HFF-Myc (cell line): ENCODE results near the gene CHSY1.

Source experiments
- DNase-seq: peaks from one replicate; pipeline ENCODE4 v3.0.0-alpha.2; 2011; ENCODE audit warnings: low read depth; ENCODE audit errors: extremely low read depth
- H3K4me3 ChIP-seq: replicated peaks from 2 replicates; pipeline ENCODE4 v1.5.1; 2011; ENCODE audit warnings: low read depth, mild to moderate bottlenecking, control low read depth, low read length
- CTCF ChIP-seq: IDR thresholded peaks from 2 replicates; pipeline ENCODE4 v1.5.1; 2012; ENCODE audit warnings: mild to moderate bottlenecking, low read depth, low read length, control low read depth; ENCODE audit errors: missing control alignments

The CHSY1 gene

GRCh38 chr15:101204739-101205535 is 46.9 kb downstream of the CHSY1 start:
- no peak overlapping the region for H3K4me3 ChIP-seq
- no peak for DNase-seq
- TF ChIP-seq CTCF = no peak

- no peak for TF ChIP-seq CTCF
Measured at GRCh38 chr15:101203607-101204189, 48.1 kb downstream of the CHSY1 start.

GRCh38 chr15:101203029-101203573 is 48.7 kb downstream of the CHSY1 start:
- no peak for DNase-seq
- no peak for TF ChIP-seq CTCF
- H3K4me3 ChIP-seq = no peak overlapping the region

More at GRCh38 chr15:101203607-101204189, 48.1 kb downstream of the CHSY1 start:
- no peak for DNase-seq
- no peak overlapping the region for H3K4me3 ChIP-seq

- peak; percentile 92 for DNase-seq
- no peak overlapping the region for H3K4me3 ChIP-seq
- no peak for TF ChIP-seq CTCF
Measured at GRCh38 chr15:101201411-101202174, 50.3 kb downstream of the CHSY1 start.

- H3K4me3 ChIP-seq = no peak overlapping the region
- TF ChIP-seq CTCF = no peak
- no peak for DNase-seq
Measured at GRCh38 chr15:101200181-101200580, 51.7 kb downstream of the CHSY1 start.

- 0 out of 2 replicates have a peak overlapping the region, but pooled peaks have one; percentile 2 for H3K4me3 ChIP-seq
- no peak for DNase-seq
Measured at GRCh38 chr15:101198800-101199199, 53.0 kb downstream of the CHSY1 start.

More at GRCh38 chr15:101198800-101199199, 53.0 kb downstream of the CHSY1 start:
- TF ChIP-seq CTCF = no peak
